ENCODE data around the gene UCHL3. TPM values are rescaled to one million over a fixed set of nuclear protein-coding genes. Genes with fewer than 3 reads are reported as not detected.
A peak's percentile ranks its signal among the peaks of the same experiment; 100 is the strongest.

The UCHL3 gene
- total RNA-seq, 3 donors from 2014 or later: 25.7 to 38.8 (median 27.3) TPM

DNA sequence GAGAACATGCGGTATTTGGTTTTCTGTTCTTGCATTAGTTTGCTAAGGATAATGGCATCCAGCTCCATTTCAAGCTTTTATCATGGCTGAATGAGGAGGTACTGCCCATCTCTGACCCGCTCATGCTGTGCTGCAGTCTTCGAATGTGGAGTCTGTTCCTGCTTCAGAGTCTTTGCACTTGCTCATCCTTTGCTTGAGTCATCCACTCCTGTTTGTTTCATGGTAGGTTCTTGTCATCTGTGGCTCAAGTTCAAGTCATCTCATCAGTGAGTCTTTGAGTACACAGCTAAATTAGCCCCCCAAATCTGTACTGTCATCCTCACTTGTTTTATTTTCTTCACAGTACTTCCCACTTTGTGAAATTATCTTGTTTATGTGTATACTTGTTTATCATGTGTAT lies 5.4 kb downstream of the UCHL3 start:
- no peak for ATAC-seq
- intact Hi-C loops (cut with DNase I, micrococcal nuclease): no loop called here
- H3K4me1 ChIP-seq (ENCODE audit: low read depth): peaks cover 5% of the 10 kb centered on the region
- H3K36me3 ChIP-seq (ENCODE audit: low read depth): no peaks in the 10 kb centered on the region
- TF ChIP-seq, protein P1, sequence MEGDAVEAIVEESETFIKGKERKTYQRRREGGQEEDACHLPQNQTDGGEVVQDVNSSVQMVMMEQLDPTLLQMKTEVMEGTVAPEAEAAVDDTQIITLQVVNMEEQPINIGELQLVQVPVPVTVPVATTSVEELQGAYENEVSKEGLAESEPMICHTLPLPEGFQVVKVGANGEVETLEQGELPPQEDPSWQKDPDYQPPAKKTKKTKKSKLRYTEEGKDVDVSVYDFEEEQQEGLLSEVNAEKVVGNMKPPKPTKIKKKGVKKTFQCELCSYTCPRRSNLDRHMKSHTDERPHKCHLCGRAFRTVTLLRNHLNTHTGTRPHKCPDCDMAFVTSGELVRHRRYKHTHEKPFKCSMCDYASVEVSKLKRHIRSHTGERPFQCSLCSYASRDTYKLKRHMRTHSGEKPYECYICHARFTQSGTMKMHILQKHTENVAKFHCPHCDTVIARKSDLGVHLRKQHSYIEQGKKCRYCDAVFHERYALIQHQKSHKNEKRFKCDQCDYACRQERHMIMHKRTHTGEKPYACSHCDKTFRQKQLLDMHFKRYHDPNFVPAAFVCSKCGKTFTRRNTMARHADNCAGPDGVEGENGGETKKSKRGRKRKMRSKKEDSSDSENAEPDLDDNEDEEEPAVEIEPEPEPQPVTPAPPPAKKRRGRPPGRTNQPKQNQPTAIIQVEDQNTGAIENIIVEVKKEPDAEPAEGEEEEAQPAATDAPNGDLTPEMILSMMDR (IDR thresholded peaks at IDR 0.05): no peak
- no peak for DNase-seq
- H3K9me3 ChIP-seq: no peaks in the 10 kb centered on the region
- no peak overlapping the region for H3K4me3 ChIP-seq

DNA sequence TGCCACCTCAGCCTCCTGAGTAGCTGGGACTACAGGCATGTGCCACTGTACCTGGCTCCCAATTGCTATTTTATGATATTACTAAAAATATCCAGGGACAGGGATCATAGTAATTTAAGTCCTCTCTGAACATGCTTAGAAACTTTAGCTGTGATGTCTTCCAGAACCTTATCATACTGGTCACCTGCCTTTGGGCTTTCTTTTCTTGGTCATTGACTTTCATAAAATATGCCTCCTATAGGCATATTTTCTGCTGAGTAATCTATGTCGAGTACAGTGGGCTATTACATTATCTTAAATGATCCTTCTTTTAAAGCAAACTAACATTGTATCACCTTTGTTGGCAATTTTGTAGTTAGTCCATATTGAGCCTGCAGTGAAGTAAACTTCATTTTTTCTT lies 6.2 kb downstream of the UCHL3 start:
- intact Hi-C loops (cut with DNase I, micrococcal nuclease): no loop called here
- Histone ChIP-seq H3K36me3 (ENCODE audit: low read depth) (no peaks in the 10 kb centered on the region), H3K9me3 (no peaks in the 10 kb centered on the region), H3K4me3 (no peak overlapping the region), H3K4me1 (ENCODE audit: low read depth) (peaks cover under 1% of the 10 kb centered on the region)
- DNase-seq (no peak), ATAC-seq (no peak)
- TF ChIP-seq, protein P1 (IDR thresholded peaks at IDR 0.05): no peak

DNA sequence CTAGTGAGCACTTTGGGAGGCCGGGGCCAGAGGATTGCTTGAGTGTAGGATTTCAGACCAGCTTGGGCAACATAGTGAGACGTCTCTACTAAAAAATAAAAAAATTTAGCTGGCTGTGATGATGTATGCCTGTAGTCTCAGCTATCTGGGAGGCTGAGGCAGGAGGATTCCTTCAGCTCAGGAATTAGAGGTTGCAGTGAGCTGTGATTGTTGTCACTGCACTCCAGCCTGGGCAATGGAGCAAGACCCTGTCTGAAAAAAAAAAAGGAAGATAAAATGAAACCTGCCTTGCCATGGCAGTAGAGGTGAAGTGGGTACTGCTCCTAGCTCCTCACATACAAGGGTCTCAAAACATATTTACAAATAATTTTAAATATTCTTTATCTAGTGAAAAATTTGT lies 7.4 kb downstream of the UCHL3 start:
- Histone ChIP-seq H3K4me3 (no peak overlapping the region), H3K4me1 (ENCODE audit: low read depth) (no peaks in the 10 kb centered on the region), H3K36me3 (ENCODE audit: low read depth) (no peaks in the 10 kb centered on the region), H3K9me3 (no peaks in the 10 kb centered on the region)
- no peak for ATAC-seq
- no peak for DNase-seq
- intact Hi-C loops (cut with DNase I, micrococcal nuclease): no loop called here
- TF ChIP-seq, protein P1 (IDR thresholded peaks at IDR 0.05): no peak

DNA sequence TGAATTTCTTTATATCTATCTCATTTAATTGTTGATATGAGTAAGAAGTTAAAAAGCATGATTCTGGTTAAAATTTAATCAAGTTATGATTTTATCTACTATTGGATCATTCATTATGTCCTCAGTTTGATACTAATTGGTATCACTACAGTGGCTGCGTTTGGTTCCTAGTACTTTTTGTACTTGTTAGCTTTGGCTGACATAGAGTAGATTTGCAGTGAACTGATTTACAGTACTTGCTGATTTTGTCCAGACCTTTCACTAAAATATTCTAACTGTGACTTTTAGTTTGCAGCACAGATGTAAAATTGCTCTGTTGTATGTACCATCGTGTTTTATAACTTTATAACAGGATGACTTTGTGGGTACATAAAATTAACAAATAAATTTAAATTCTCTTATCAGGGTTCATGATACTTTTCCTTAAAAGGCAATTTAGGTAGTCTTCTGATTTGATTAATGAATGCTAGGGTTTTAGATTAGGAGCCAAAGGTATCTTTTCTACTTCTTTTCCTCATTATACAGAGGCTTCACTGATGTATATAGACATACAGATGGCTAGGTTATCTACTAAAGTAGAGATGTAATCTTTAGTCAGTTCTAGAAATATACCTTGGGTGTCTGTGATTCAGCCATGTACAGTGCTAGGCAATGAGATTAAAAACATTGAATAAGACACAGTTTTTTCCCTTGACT lies 8.7 kb downstream of the UCHL3 start:
- Histone ChIP-seq H3K4me3 (no peak overlapping the region), H3K36me3 (ENCODE audit: low read depth) (no peaks in the 10 kb centered on the region), H3K9me3 (no peaks in the 10 kb centered on the region), H3K4me1 (ENCODE audit: low read depth) (no peaks in the 10 kb centered on the region)
- ATAC-seq: peak; percentile 28
- no peak for DNase-seq
- intact Hi-C loops (cut with DNase I, micrococcal nuclease): no loop called here
- TF ChIP-seq, protein P1 (IDR thresholded peaks at IDR 0.05): no peak

DNA sequence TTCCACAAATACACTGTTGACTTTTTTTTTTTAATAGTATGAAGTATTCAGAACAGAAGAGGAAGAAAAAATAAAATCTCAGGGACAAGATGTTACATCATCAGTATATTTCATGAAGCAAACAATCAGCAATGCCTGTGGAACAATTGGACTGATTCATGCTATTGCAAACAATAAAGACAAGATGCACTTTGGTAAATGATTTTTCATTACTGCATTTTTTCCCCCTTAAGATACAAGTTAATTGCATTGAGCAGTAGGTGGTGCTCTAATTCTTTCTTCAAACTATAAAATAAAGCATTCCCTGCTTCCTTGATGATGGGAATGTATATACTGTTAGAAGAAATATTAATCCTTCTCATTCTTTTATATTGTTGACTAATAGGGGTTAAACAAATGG lies 17.1 kb downstream of the UCHL3 start:
- intact Hi-C loops (cut with DNase I, micrococcal nuclease): no loop called here
- Histone ChIP-seq H3K4me1 (ENCODE audit: low read depth) (no peaks in the 10 kb centered on the region), H3K9me3 (no peaks in the 10 kb centered on the region), H3K36me3 (ENCODE audit: low read depth) (no peaks in the 10 kb centered on the region), H3K4me3 (no peak overlapping the region)
- TF ChIP-seq, protein P1 (IDR thresholded peaks at IDR 0.05): no peak
- no peak for ATAC-seq
- DNase-seq: no peak

DNA sequence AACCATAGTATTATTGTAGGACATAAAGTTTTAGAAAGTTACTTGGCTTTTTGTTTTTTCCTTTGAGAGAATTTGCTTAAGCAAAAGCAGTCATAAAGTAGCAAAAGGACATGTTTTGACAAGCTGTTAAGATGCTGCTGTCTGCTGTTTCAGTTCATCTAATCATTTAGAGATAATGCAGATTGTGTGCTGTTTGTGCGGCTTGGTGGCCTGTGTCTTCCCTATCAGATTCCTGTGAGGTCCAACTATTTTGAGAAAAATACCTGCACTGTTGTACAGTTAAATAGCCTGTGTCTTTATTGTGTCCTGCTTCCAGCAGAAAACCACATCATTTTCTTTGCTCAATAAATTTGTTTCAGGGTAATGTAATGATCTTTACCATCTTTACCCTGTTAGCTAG lies 20.0 kb downstream of the UCHL3 start:
- intact Hi-C loops (cut with DNase I, micrococcal nuclease): no loop called here
- Histone ChIP-seq H3K9me3 (no peaks in the 10 kb centered on the region), H3K4me1 (ENCODE audit: low read depth) (no peaks in the 10 kb centered on the region), H3K36me3 (ENCODE audit: low read depth) (no peaks in the 10 kb centered on the region), H3K4me3 (no peak overlapping the region)
- no peak for DNase-seq
- ATAC-seq: no peak
- TF ChIP-seq, protein P1 (IDR thresholded peaks at IDR 0.05): no peak

Measured in mucosa of descending colon (tissue), 3 donors.